HEK293 (cell line): ENCODE measurements around the gene GMDS.

Experiments used
- CTCF ChIA-PET: fragments of 350-600 bp; formaldehyde crosslinking; extraction: SDS; loops from one replicate; lab custom pipeline; 2021; ENCODE audit warnings: antibody characterized with exemption; lab: Yijun Ruan, JAX
- POLR2A ChIA-PET: fragments of 300-600 bp; formaldehyde crosslinking; extraction: SDS; loops from one replicate; lab custom pipeline; 2020; ENCODE audit warnings: antibody characterized with exemption, inconsistent platforms; lab: Yijun Ruan, JAX
- H3K27ac ChIP-seq: fragments of 200-500 bp; sonication (Bioruptor generic); 2 replicates; pipeline ENCODE4 v1.5.1; 2014; ENCODE audit warnings: low read depth, low read length, control low read depth, inconsistent platforms; ENCODE audit errors: extremely low read depth
- H3K36me3 ChIP-seq, 2 experiments: fragments of 200-500 bp in 1 of 2; sonication (Bioruptor generic) in 1 of 2; 1 replicate in 1 of 2; 2 replicates in 1 of 2; pipeline ENCODE4 v1.5.1; 2014 to 2017; ENCODE audit warnings: inconsistent platforms in 2 of 2, low read length in 2 of 2; ENCODE audit not compliant: control insufficient read depth in 2 of 2, insufficient read depth in 1 of 2
- H3K4me1 ChIP-seq: fragments of 200-500 bp; sonication (Bioruptor generic); 2 replicates; pipeline ENCODE4 v1.5.1; 2014; ENCODE audit warnings: mild to moderate bottlenecking, low read length, inconsistent platforms; ENCODE audit not compliant: control insufficient read depth, insufficient read depth
- H3K4me3 ChIP-seq: 2 replicates; pipeline ENCODE4 v1.5.1; 2011; ENCODE audit warnings: low read depth, mild to moderate bottlenecking, control low read depth, low read length, moderate library complexity
- H3K9me3 ChIP-seq: fragments of 200-500 bp; sonication (Bioruptor generic); 2 replicates; pipeline ENCODE4 v1.5.1; 2014; ENCODE audit warnings: low read depth, low read length, inconsistent platforms; ENCODE audit not compliant: control insufficient read depth, insufficient read depth
- BCL11A ChIP-seq: fragments of 450-650 bp; formaldehyde crosslinking; IDR thresholded peaks from 2 replicates; pipeline ENCODE4 v1.5.1; 2016; ENCODE audit warnings: low read depth, missing biosample characterization, missing genetic modification characterization
- BCL11B ChIP-seq: fragments of 450-650 bp; formaldehyde crosslinking; IDR thresholded peaks from 2 replicates; pipeline ENCODE4 v1.5.1; 2016; ENCODE audit warnings: low read depth, missing biosample characterization, missing genetic modification characterization
- INSM2 ChIP-seq: fragments of 450-650 bp; formaldehyde crosslinking; IDR thresholded peaks from 2 replicates; pipeline ENCODE4 v1.5.1; 2016; ENCODE audit warnings: missing biosample characterization, missing genetic modification characterization
- PRDM2 ChIP-seq: fragments of 450-650 bp; formaldehyde crosslinking; IDR thresholded peaks from 2 replicates; pipeline ENCODE4 v1.5.1; 2016; ENCODE audit warnings: missing biosample characterization, missing genetic modification characterization, borderline replicate concordance
- PRDM6 ChIP-seq: fragments of 450-650 bp; formaldehyde crosslinking; IDR thresholded peaks from 2 replicates; pipeline ENCODE4 v1.5.1; 2017; ENCODE audit warnings: missing biosample characterization, missing genetic modification characterization
- REST ChIP-seq: fragments of 450-650 bp; formaldehyde crosslinking; IDR thresholded peaks from 2 replicates; pipeline ENCODE4 v1.5.1; 2016; ENCODE audit warnings: missing biosample characterization, missing genetic modification characterization
- SCRT2 ChIP-seq: fragments of 450-650 bp; formaldehyde crosslinking; IDR thresholded peaks from 2 replicates; pipeline ENCODE4 v1.5.1; 2016; ENCODE audit warnings: missing biosample characterization, missing genetic modification characterization
- SETDB1 ChIP-seq: IDR thresholded peaks from one replicate; pipeline ENCODE4 v1.6.1; 2017; ENCODE audit warnings: mild to moderate bottlenecking, low read length, moderate library complexity, mixed read lengths; ENCODE audit not compliant: insufficient read length
- SP2 ChIP-seq: fragments of 450-650 bp; formaldehyde crosslinking; IDR thresholded peaks from 2 replicates; pipeline ENCODE4 v1.5.1; 2016; ENCODE audit warnings: missing biosample characterization, missing genetic modification characterization
- ZNF214 ChIP-seq: fragments of 450-650 bp; formaldehyde crosslinking; IDR thresholded peaks from 2 replicates; pipeline ENCODE4 v1.5.1; 2017; ENCODE audit warnings: missing biosample characterization, mild to moderate bottlenecking, missing genetic modification characterization, borderline replicate concordance
- ZNF26 ChIP-seq: fragments of 450-650 bp; formaldehyde crosslinking; IDR thresholded peaks from 2 replicates; pipeline ENCODE4 v1.5.1; 2016; ENCODE audit warnings: missing biosample characterization, missing genetic modification characterization
- ZNF302 ChIP-seq: fragments of 450-650 bp; formaldehyde crosslinking; IDR thresholded peaks from 2 replicates; pipeline ENCODE4 v1.5.1; 2016; ENCODE audit warnings: missing biosample characterization, missing genetic modification characterization, low read depth
- ZNF324 ChIP-seq: fragments of 450-650 bp; formaldehyde crosslinking; IDR thresholded peaks from 2 replicates; pipeline ENCODE4 v1.5.1; 2016; ENCODE audit warnings: missing biosample characterization, missing genetic modification characterization
- ZNF394 ChIP-seq: fragments of 450-650 bp; formaldehyde crosslinking; IDR thresholded peaks from 2 replicates; pipeline ENCODE4 v1.5.1; 2016; ENCODE audit warnings: missing biosample characterization, missing genetic modification characterization, mild to moderate bottlenecking, moderate library complexity, borderline replicate concordance
- ZNF473 ChIP-seq: fragments of 450-650 bp; formaldehyde crosslinking; IDR thresholded peaks from 2 replicates; pipeline ENCODE4 v1.5.1; 2017; ENCODE audit warnings: missing biosample characterization, missing genetic modification characterization
- ZNF514 ChIP-seq: fragments of 450-650 bp; formaldehyde crosslinking; IDR thresholded peaks from 2 replicates; pipeline ENCODE4 v1.5.1; 2016; ENCODE audit warnings: missing biosample characterization, missing genetic modification characterization
- ZNF610 ChIP-seq: fragments of 450-650 bp; formaldehyde crosslinking; IDR thresholded peaks from 2 replicates; pipeline ENCODE4 v1.5.1; 2016; ENCODE audit warnings: missing biosample characterization, missing genetic modification characterization, borderline replicate concordance
- ZNF623 ChIP-seq: fragments of 450-650 bp; formaldehyde crosslinking; IDR thresholded peaks from 2 replicates; pipeline ENCODE4 v1.5.1; 2016; ENCODE audit warnings: missing biosample characterization, missing genetic modification characterization
- TF ChIP-seq, protein P1 (sequence below): fragments of 450-650 bp; formaldehyde crosslinking; optimal IDR thresholded peaks from 2 replicates; pipeline ENCODE3; 2016; ENCODE audit warnings: missing biosample characterization, mild to moderate bottlenecking, missing genetic modification characterization

The GMDS gene

DNA sequence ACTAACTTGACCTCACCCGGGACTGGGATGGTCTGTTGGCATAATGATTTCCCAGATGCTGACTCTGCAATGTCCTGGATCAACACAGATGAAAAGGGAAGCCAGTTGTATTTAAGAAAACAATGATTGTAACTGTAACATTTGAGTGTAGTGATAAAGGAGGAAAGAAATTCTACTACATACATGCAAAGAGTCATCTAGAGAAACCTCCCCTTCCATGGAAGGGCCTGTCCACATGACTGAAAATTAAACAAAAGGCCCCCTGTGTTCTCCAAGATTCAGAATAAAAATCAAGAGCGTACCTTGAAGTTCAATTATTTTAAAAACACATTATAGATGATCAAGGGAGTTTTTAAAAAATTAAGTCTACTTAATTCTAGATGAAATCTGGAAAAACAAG lies 484.5 kb downstream of the GMDS start:
- no peaks in the 10 kb centered on the region for H3K36me3 ChIP-seq
- no peaks in the 10 kb centered on the region for H3K9me3 ChIP-seq
- H3K27ac ChIP-seq, result no peak overlapping the region
- TF ChIP-seq ZNF623 (tag by site-specific recombination) (no peak), PRDM2 (no peak), ZNF214 (tag by site-specific recombination) (no peak), ZNF473 (tag by site-specific recombination) (no peak), REST (tag by site-specific recombination) (no peak), INSM2 (tag by site-specific recombination) (no peak), SETDB1 (no peak), SCRT2 (tag by site-specific recombination) (no peak), SP2 (tag by site-specific recombination) (no peak), BCL11A (tag by site-specific recombination) (no peak), ZNF514 (tag by site-specific recombination) (no peak), BCL11B (tag by site-specific recombination) (no peak), ZNF302 (tag by site-specific recombination) (no peak), ZNF26 (tag by site-specific recombination) (no peak), ZNF394 (tag by site-specific recombination) (no peak), ZNF324 (tag by site-specific recombination) (no peak), ZNF610 (tag by site-specific recombination) (no peak), PRDM6 (no peak)
- TF ChIP-seq, protein P1, sequence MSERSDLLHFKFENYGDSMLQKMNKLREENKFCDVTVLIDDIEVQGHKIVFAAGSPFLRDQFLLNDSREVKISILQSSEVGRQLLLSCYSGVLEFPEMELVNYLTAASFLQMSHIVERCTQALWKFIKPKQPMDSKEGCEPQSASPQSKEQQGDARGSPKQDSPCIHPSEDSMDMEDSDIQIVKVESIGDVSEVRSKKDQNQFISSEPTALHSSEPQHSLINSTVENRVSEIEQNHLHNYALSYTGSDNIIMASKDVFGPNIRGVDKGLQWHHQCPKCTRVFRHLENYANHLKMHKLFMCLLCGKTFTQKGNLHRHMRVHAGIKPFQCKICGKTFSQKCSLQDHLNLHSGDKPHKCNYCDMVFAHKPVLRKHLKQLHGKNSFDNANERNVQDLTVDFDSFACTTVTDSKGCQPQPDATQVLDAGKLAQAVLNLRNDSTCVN (tag by site-specific recombination), result no peak
- peaks cover 39% of the 10 kb centered on the region for H3K4me1 ChIP-seq
- ChIA-PET POLR2A (no interaction called here), CTCF (no interaction called here)
- no peak overlapping the region for H3K4me3 ChIP-seq
